Midbrain (tissue), 1 donor: ENCODE results near the gene IL13.
"Not testable (repeated sequence)": the region's sequence is repeated elsewhere in the genome, so short reads cannot be mapped to it uniquely, and the experiment has no call there.

ENCODE experiments used
- DNase-seq: peaks from one replicate; lab custom pipeline; 2025; lab: John Stamatoyannopoulos, UW

The IL13 gene

GRCh38 chr5:132688536-132689339 lies 30.8 kb downstream of the IL13 start:
- DNase-seq = no peak

- no peak for DNase-seq
Observed at GRCh38 chr5:132689513-132689912, 31.5 kb downstream of the IL13 start.

- no peak for DNase-seq
Observed at GRCh38 chr5:132690156-132690555, 32.2 kb downstream of the IL13 start.

DNA sequence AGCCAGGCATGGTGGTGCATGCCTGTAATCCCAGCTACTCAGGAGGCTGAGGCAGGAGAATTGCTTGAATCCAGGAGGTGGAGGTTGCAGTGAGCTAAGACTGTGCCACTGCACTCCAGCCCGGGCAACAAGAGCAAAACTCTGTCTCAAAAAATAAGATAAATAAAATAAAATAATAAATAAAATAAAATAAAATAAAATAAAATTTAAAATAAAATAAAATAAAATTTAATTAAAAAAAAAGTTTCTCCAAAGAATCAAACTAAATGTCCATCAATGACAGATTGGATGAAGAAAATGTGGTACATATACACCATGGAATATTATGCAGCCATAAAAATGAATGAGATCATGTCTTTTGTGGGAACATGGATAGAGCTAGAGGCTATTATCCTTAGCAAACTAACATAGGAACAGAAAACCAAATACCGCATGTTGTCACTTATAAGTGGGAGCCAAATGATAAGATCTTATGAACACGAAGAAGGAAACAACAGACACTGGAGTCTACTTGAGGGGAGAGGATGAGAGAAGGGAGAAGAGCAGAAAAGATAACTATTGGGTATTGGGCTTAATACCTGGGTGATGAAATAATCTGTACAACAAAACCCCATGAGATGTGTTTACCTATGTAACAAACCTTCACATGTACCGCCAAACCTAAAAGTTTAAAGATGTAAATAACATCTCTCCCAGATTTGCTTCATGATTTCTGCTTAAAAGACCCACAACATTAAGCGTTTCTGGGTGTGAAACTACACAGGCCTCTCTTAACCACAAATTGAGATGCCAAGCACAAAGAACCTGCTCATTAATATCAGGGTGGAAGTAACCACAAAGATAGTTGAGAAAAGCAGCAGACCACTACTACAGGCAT lies 34.0 kb downstream of the IL13 start:
- DNase-seq = not testable (repeated sequence)

- DNase-seq = no peak
Observed at GRCh38 chr5:132692632-132692967, 34.6 kb downstream of the IL13 start.

GRCh38 chr5:132695956-132696355 lies 38.0 kb downstream of the IL13 start:
- no peak for DNase-seq

DNA sequence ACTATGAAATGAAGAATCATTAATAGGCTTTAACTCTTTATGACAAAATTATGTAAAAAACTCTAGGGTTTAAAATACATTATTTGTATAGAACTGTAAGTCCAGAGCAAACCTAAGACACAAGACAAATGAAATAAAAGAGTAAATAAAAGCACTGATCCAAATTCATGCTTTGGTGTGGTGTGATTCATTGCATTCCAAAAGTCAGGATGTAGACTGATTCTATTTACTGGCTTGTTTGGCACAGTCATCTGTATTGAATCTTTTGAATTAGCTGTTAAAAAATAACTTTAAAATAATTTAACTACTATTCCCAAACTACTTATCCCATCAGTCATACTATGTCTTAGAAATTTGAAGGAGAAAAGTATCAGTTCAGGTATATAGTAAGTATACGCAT lies 46.9 kb downstream of the IL13 start:
- DNase-seq = no peak

DNA sequence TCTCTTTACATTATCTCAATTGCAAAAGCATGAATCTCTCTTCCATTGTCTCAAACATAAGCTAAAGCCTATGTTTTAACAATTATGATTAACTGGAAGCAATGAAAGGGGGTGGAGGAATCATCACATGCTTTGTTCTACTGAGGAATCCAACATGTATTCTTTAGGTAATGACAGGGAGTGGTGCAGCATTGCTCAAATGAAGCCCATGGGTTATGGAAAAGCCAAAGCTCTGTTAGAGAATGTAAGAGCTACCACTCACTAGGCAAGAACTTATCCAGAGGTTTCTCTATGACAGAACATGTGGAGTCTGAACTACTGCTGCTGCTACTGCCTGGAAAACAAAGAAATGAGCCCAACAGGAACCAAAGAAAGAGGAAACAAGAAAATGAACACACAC lies 50.7 kb downstream of the IL13 start:
- DNase-seq = no peak
